SJSA1 (cell line): Measurements from ENCODE around the gene RASAL2. TPM values are rescaled to one million over a fixed set of nuclear protein-coding genes. Genes with fewer than 3 reads are reported as not detected.
"Not testable (repeated sequence)": the region's sequence is repeated elsewhere in the genome, so short reads cannot be mapped to it uniquely, and the experiment has no call there.

ENCODE experiments used
- DNase-seq, 2 experiments: peaks; one replicate each; pipeline ENCODE4 v3.0.0-alpha.2; 2015 to 2020; ENCODE audit warnings: low spot score in 2 of 2, low read depth in 1 of 2
- H3K27ac ChIP-seq: fragments of 250-450 bp; sonication (Bioruptor Pico); 2 replicates; pipeline ENCODE4 v1.5.1; 2020; ENCODE audit warnings: mild to moderate bottlenecking, moderate library complexity
- H3K27me3 ChIP-seq: fragments of 250-450 bp; sonication (Bioruptor Pico); replicated peaks from 2 replicates; pipeline ENCODE4 v1.5.1; 2020; ENCODE audit warnings: mild to moderate bottlenecking, moderate library complexity
- H3K36me3 ChIP-seq: fragments of 250-450 bp; sonication (Bioruptor Pico); 2 replicates; pipeline ENCODE4 v1.5.1; 2020; ENCODE audit warnings: mild to moderate bottlenecking
- H3K4me1 ChIP-seq: fragments of 250-450 bp; sonication (Bioruptor Pico); replicated peaks from 2 replicates; pipeline ENCODE4 v1.6.1; 2021; ENCODE audit warnings: mild to moderate bottlenecking
- H3K4me3 ChIP-seq: fragments of 250-450 bp; sonication (Bioruptor Pico); 2 replicates; pipeline ENCODE4 v1.5.1; 2020; ENCODE audit warnings: mild to moderate bottlenecking
- H3K9me3 ChIP-seq: fragments of 250-450 bp; sonication (Bioruptor Pico); replicated peaks from 2 replicates; pipeline ENCODE4 v1.5.1; 2020; ENCODE audit warnings: mild to moderate bottlenecking
- total RNA-seq: library from RNA; depleted of rRNA; stranded (reverse); fragments of >200 nt; shearing (Covaris generic); gene quantifications from 2 replicates; pipeline ENCODE4 v1.2.3, GENCODE V29; 2014

Gene RASAL2
- total RNA-seq, 1 experiment from 2014 or later: 25.4 TPM

DNA sequence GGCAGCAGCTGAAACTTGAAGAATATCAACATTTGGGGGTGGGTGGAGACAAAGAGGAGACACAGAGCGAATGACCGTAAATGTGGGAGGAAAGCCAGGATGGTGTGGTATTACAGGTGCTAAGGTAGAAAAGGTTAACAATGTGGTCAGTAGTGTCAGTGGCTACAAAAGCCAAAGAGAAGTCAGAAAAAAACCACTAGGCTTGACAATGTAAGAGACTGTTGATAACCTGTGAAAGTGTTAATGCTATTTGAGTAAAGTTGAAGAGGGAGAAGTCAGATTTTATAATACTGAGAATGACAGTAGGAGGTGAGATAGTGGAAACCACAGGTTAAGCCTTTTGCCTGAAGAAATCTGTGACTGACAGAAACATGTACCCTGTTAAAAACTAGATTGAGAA lies 282.1 kb downstream of the RASAL2 start:
- no peak for DNase-seq
- H3K27me3 ChIP-seq: no peaks in the 10 kb centered on the region
- H3K9me3 ChIP-seq: no peaks in the 10 kb centered on the region
- H3K27ac ChIP-seq: no peak overlapping the region
- H3K4me3 ChIP-seq: no peak overlapping the region
- no peaks in the 10 kb centered on the region for H3K36me3 ChIP-seq
- H3K4me1 ChIP-seq: peaks cover 5% of the 10 kb centered on the region; the same call in 1 of the 2 replicates

DNA sequence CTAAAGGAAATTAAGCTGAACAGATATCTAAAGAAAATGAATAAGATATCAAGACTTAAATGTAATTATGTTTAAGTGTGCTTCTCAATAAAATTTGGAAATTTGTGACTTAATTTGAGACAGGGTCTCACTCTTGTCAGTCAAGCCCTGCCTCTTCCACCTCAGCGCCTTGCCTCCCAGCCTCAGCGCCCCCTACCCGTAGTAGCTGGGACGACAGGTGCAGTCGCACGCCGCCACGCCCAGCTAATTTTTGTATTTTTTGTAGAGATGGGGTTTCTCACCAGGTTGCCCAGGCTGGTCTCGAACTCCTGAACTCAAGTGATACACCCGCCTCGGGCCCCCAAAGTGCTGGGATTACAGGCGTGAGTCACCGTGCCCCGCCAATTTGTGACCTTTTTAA lies 285.9 kb downstream of the RASAL2 start:
- no peak overlapping the region for H3K4me3 ChIP-seq
- no peaks in the 10 kb centered on the region for H3K27me3 ChIP-seq
- no peaks in the 10 kb centered on the region for H3K9me3 ChIP-seq
- no peak for DNase-seq
- H3K4me1 ChIP-seq: no peaks in the 10 kb centered on the region
- H3K36me3 ChIP-seq: no peaks in the 10 kb centered on the region
- H3K27ac ChIP-seq: no peak overlapping the region

DNA sequence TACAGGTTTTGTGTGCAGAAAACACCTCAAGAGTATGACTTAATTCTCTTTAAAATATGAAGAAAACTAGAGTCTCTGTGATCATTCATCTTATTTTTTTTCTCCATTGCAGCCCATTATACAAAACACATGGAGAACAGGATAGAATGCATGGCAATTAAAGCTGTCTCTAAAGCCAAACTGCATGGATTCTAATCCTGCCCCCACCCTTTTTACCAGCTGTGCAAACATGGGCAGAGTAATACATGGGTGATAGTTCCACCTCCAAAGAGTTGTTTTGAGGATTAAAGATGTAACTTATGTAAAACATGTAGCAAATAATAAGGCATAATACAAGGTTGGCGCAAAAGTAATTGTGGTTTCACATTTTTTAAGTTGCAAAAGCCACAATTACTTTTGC lies 288.5 kb downstream of the RASAL2 start:
- DNase-seq: no peak
- Histone ChIP-seq H3K9me3 (no peaks in the 10 kb centered on the region), H3K27me3 (no peaks in the 10 kb centered on the region), H3K4me3 (no peak overlapping the region), H3K27ac (no peak overlapping the region), H3K36me3 (no peaks in the 10 kb centered on the region), H3K4me1 (no peaks in the 10 kb centered on the region)

DNA sequence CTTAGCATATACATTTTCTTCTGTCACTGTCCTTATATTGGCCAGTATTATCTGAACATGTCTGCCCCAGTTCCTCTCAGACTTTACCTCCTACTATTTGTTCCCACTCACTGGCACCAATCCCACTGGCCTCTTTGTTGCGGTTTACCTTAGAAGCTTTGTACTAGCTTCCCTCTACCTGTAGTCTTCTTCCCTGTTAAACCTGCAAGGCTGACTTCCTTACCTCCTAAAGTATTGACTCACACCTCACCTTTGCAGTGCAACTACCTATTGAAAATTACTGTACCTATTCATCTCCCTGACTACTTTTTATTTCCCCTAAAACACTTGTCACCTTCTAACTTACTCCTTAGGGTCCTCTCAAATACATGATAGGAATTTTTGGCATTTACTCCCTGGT lies 291.8 kb downstream of the RASAL2 start:
- no peak overlapping the region for H3K4me3 ChIP-seq
- H3K36me3 ChIP-seq: no peaks in the 10 kb centered on the region; the same call in 1 of the 2 replicates

DNA sequence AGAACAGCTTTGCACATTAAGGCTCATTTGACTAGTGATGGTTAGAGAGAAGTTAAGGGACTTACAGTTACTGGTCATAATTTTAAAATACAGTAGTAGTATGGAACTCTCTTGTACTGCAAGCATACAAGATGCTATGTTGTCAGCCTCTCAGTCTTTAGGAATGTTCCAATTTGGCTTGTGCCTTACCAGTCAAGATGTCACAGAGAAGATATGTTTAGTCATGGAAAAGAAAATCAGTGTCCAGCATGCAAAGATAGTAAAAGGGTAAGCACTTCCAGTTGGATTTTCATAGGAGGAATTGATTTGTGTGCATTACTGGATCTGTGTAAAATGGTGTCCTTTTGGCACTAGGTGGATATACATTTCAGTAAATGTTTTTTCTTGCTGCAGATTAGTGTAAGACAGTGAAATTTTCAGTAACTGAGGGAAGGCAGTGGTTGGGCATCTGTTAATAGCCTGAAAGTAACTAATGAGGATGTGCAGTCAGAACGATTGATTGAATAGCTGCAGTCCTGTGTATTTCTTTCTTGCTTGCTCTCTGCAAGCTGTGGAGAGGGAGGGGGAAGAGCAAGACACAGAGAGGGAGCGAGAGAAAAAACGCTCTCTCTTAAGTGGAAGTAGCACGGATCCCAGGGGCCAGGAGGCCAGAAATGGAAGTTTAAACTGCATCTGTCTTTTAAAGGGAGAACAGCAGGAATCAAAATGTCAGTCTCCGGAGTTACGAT lies 294.7 kb downstream of the RASAL2 start:
- no peaks in the 10 kb centered on the region for H3K27me3 ChIP-seq
- H3K4me3 ChIP-seq: no peak overlapping the region
- H3K4me1 ChIP-seq: no peaks in the 10 kb centered on the region
- H3K27ac ChIP-seq: no peak overlapping the region
- peaks cover 11% of the 10 kb centered on the region; the same call in 1 of the 2 replicates for H3K36me3 ChIP-seq
- no peaks in the 10 kb centered on the region for H3K9me3 ChIP-seq
- DNase-seq: no peak

More for the DNA sequence above, 291.8 kb downstream of the RASAL2 start:
- no peak for DNase-seq
- H3K9me3 ChIP-seq: no peaks in the 10 kb centered on the region
- H3K4me1 ChIP-seq: no peaks in the 10 kb centered on the region
- H3K27me3 ChIP-seq: no peaks in the 10 kb centered on the region
- no peak overlapping the region for H3K27ac ChIP-seq

DNA sequence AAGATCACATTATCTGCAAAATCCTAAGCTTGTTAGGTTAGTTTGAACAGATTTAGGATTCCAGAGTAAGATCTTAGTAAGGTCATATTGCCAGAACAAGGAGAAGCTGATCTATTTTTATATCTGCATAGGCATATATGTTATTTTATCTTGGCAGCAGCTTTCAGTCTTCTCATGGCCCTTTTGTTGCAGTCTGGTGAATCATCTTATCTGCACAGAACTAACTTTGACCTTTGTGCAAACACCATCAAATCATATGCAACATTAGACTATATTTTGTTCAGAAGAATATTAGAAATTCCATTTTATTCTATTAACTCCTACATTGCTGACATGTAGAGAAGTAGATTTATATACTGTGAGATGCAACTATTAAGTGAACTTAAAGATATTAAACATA lies 295.5 kb downstream of the RASAL2 start:
- Histone ChIP-seq H3K27ac (no peak overlapping the region), H3K27me3 (no peaks in the 10 kb centered on the region), H3K9me3 (no peaks in the 10 kb centered on the region), H3K4me1 (no peaks in the 10 kb centered on the region), H3K36me3 (peaks cover 11% of the 10 kb centered on the region; the same call in 1 of the 2 replicates), H3K4me3 (no peak overlapping the region)
- DNase-seq: no peak

DNA sequence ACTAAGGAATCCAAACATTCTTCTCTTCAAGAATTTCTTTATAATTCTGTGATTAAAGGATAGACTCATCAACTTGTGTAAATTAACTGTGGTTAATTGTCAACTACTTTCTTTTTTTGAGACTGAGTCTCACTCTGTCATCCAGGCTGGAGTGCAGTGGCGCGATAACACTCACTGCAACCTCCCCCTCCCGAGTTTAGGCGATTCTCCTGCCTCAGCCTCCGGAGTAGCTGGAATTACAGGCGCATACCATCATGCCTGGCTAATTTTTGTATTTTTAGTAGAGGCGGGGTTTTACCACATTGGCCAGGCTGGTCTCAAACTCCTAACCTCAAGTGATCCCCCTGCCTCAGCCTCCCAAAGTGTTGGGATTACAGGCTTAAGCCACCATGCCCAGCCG lies 296.4 kb downstream of the RASAL2 start:
- not testable (repeated sequence) for H3K4me1 ChIP-seq, H3K27ac ChIP-seq, H3K4me3 ChIP-seq, DNase-seq, H3K27me3 ChIP-seq, H3K9me3 ChIP-seq
- peaks cover 11% of the 10 kb centered on the region; the same call in 1 of the 2 replicates for H3K36me3 ChIP-seq

DNA sequence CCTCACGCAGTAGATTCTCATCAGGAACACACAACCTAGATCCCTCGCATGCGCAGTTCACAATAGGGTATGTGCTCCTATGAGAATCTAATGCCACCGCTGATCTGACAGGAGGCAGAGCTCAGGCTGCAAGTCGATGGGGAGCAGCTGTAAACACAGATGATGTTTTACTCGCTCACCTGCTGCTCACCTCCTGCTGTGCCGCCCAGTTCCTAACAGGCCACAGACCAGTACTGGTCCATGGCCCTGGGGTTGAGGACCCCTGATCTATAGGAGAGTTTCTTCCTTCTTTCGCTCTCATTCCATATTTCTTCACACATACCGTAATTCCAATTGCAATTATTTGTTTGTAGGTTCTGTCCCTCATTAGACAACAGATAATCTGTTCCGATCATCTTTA lies 299.5 kb downstream of the RASAL2 start:
- no peaks in the 10 kb centered on the region for H3K9me3 ChIP-seq
- DNase-seq: no peak

DNA sequence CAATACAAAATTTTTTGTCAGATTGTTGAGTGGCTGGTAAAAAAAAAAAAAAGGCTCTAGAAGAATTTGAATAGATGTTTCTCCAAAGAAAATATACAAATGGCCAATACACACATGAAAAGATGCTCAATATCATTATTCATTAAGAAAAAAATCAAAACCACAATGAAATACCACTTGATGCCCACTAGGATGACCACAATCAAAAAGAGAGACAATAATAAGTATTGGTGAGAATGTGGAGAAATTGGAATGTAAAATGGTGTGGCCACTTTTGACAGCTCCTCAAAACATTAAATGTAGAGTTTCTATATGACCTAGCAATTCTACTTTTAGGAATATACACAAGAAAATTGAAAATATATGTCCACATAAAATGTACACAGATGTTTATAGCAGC lies 302.9 kb downstream of the RASAL2 start:
- H3K4me1 ChIP-seq: no peaks in the 10 kb centered on the region
- DNase-seq: no peak

More for the DNA sequence above, 299.5 kb downstream of the RASAL2 start:
- H3K36me3 ChIP-seq: peaks cover 11% of the 10 kb centered on the region; the same call in 1 of the 2 replicates
- H3K4me3 ChIP-seq: no peak overlapping the region
- no peaks in the 10 kb centered on the region for H3K4me1 ChIP-seq
- no peaks in the 10 kb centered on the region for H3K27me3 ChIP-seq
- H3K27ac ChIP-seq: no peak overlapping the region

DNA sequence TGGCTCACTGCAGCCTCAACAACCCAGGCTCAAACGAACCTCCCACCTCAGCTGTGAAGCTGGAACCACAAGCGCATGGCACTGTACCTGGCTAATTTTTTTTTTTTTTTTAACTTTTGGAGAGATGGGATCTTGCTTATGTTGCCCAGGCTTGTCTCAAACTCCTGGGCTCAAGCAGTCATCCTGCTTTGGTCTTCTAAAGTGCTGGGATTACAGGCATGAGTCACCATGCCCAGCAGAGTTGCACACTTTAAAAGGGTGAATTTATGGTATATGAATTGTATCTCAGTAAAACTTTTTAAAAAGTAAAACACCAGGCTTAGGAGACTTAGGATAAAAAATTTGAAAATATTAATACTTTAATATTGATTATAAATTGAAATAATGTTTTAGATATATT lies 303.8 kb downstream of the RASAL2 start:
- Histone ChIP-seq H3K27me3 (no peaks in the 10 kb centered on the region), H3K4me3 (no peak overlapping the region), H3K4me1 (no peaks in the 10 kb centered on the region), H3K36me3 (no peaks in the 10 kb centered on the region; the same call in 1 of the 2 replicates), H3K9me3 (no peaks in the 10 kb centered on the region), H3K27ac (no peak overlapping the region)
- DNase-seq: no peak

More for the DNA sequence above, 302.9 kb downstream of the RASAL2 start:
- Histone ChIP-seq H3K27ac (no peak overlapping the region), H3K4me3 (no peak overlapping the region), H3K9me3 (no peaks in the 10 kb centered on the region), H3K36me3 (peaks cover 4% of the 10 kb centered on the region; the same call in 1 of the 2 replicates), H3K27me3 (no peaks in the 10 kb centered on the region)

DNA sequence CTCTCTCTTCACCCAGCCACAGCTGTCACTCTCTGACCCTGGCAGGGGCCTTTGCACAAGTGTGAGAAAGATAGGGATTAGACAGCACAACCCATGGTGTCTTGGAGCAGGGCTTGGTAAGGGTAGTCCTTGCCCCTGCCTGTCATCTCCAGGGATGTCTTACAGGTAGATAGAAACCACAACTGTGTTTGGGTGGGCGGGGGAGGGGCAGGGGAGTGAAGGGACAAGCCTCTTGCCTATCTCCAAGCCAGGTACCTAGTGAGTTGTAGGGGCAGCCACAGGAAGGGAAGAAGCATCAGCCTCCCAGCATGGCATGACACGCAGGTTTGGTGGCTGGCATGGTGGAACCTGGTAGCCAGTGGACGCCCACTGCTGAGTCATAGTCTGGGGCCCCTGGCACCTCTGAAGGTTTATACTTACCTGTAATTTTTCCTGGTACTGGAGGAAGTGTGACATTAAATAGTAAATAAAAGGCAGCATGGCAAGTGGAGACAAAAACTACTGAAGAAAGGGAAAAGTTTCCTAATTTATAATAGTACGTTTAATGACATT lies 305.3 kb downstream of the RASAL2 start:
- no peaks in the 10 kb centered on the region for H3K9me3 ChIP-seq
- no peaks in the 10 kb centered on the region for H3K27me3 ChIP-seq
- DNase-seq: no peak
- no peak overlapping the region for H3K27ac ChIP-seq
- no peaks in the 10 kb centered on the region; the same call in 1 of the 2 replicates for H3K36me3 ChIP-seq
- H3K4me1 ChIP-seq: no peaks in the 10 kb centered on the region
- H3K4me3 ChIP-seq: no peak overlapping the region

DNA sequence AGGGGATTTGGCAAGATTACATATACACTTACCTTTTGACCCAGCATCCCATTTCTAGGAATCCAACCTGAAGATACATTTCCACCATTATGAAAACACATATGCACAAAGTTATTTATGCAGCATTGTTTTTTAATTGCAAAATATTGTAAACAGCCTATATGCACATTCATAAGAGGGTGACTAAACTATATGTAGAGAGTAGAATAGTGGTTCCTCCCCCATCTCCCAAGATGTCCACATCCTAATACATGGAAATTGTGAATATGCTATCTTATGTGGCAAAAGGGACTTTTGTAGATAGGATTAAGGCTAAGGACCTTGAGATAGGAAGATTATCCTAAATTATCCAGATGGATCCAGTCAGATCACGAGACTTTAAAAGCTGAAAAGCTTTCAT lies 311.2 kb downstream of the RASAL2 start:
- Histone ChIP-seq H3K4me3 (no peak overlapping the region), H3K27me3 (no peaks in the 10 kb centered on the region), H3K36me3 (no peaks in the 10 kb centered on the region), H3K9me3 (no peaks in the 10 kb centered on the region), H3K27ac (no peak overlapping the region), H3K4me1 (no peaks in the 10 kb centered on the region)
- DNase-seq: no peak

DNA sequence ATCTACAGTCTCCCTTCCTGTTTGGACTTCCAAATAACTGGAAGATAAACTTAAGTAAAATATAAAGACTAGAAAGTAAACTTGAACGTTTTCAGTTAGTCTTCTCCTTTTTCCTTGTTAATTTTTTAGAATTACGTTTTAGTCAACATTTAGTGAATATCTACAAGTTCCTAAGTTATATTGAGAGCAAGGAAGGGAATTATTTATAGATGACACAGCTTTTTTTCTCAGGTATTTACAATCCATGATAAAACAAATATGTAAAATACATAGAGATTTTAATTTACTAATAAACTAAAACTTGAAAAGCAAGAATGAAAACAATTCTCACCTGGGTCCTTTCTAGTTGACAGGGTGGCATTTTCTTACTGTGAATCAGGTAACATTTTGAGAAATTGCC lies 313.3 kb downstream of the RASAL2 start:
- no peaks in the 10 kb centered on the region; the same call in 1 of the 2 replicates for H3K4me1 ChIP-seq
- no peaks in the 10 kb centered on the region for H3K9me3 ChIP-seq
- no peaks in the 10 kb centered on the region for H3K27me3 ChIP-seq
- H3K27ac ChIP-seq: no peak overlapping the region
- H3K36me3 ChIP-seq: 0 out of 2 replicates have a peak, but pooled peaks cover 5% of the 10 kb centered on the region
- no peak for DNase-seq
- no peak overlapping the region for H3K4me3 ChIP-seq

DNA sequence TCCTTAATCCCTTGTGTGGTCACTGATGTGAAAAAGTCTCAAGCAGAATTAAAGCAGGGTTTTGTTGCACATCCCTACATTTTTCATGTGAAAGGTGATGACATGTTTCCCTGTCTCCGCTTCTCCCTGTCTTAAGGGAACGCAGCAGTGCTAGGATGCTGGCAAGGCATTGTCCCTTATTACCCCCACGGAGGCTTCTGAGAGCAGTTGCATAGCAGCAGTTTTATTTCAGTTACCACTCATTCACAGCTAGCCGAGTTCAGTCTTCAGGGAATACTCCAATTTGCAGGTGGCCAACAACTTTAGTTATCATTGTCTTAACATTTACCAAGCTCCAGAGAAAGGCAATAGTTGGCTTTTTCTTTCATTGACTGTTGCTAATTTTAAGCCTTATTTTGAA lies 313.8 kb downstream of the RASAL2 start:
- H3K27ac ChIP-seq: no peak overlapping the region
- DNase-seq: no peak
- H3K36me3 ChIP-seq: 0 out of 2 replicates have a peak, but pooled peaks cover 5% of the 10 kb centered on the region
- no peaks in the 10 kb centered on the region for H3K9me3 ChIP-seq
- no peaks in the 10 kb centered on the region; the same call in 1 of the 2 replicates for H3K4me1 ChIP-seq
- no peak overlapping the region for H3K4me3 ChIP-seq
- no peaks in the 10 kb centered on the region for H3K27me3 ChIP-seq
